ENCODE results near the gene CRADD.

DNA sequence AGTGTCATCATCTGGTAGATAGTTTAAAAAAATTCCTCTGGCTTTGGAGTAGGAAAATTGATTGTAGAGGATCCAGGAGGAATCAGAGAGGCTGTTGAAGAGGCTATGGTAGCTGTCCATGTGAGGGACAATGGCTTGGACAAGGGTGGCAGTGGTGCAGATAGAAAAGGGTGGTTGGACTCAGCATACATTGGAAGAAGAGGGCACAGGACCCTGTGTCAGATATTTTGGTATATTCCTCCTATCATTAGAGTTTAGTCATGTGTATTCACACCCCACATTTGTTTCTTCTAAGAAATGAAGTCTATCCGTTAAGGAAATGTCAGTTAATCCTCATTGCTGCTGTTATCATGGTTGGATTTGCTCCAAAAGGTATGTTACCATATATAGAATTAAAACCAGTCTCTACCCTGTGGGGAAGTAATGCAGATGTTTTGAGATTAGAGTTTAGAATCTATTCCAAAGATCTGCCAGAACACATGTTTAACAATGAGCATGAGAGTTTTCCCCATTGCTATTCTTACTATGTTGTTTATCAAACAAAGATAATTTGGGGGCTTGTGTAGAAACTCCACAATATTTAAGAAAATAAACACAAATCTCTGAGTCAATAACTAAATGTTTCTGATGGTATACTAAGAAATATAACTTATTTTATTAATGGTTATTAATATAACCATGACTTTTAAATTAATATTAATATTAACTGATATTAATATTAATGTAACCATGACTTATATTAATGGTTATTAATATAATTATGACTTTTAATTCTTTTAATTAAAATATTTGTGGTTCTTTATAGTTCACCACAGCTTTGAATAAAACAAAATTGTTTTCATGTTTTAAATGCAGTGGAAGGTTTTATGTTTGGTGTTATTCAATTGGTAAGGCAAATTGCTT lies 80.9 kb downstream of the CRADD start:
- no peak for TF ChIP-seq TAF1 (IDR thresholded peaks at IDR 0.05; ENCODE audit: borderline replicate concordance, low read depth, low read length)
- no peak for TF ChIP-seq POLR2A (IDR thresholded peaks at IDR 0.05; ENCODE audit: low read depth, low read length)
- TF ChIP-seq POLR2AphosphoS5 (IDR thresholded peaks at IDR 0.05; ENCODE audit: low read depth, low read length): no peak

Data from GM12892 (cell line).